Left kidney (tissue), 2 donors: ENCODE data around the gene PLEKHJ1. TPM values are rescaled to one million over a fixed set of nuclear protein-coding genes. Genes with fewer than 3 reads are reported as not detected.

ENCODE experiments used
- DNase-seq: peaks from one replicate; pipeline ENCODE4 v3.0.0-alpha.2; 2013
- polyA plus RNA-seq: library from polyadenylated mRNA; unstranded; fragments of 120-200 nt; gene quantifications from one replicate; pipeline ENCODE4 v1.2.1, GENCODE V29; 2013; ENCODE audit not compliant: insufficient read length

PLEKHJ1 gene
- polyA plus RNA-seq, 1 donor = 56.2 TPM

- DNase-seq = no peak
Measured at GRCh38 chr19:2224754-2225349, 11.3 kb downstream of the PLEKHJ1 start.

GRCh38 chr19:2223959-2224358, 12.2 kb downstream of the PLEKHJ1 start:
- no peak for DNase-seq

- no peak for DNase-seq
Measured at GRCh38 chr19:2223391-2223790, 12.7 kb downstream of the PLEKHJ1 start.

- DNase-seq = no peak
Measured at GRCh38 chr19:2221918-2222317, 14.2 kb downstream of the PLEKHJ1 start.

GRCh38 chr19:2221250-2221831, 14.8 kb downstream of the PLEKHJ1 start:
- no peak for DNase-seq

GRCh38 chr19:2219726-2220125, 16.4 kb downstream of the PLEKHJ1 start:
- no peak for DNase-seq

GRCh38 chr19:2217591-2217990, 18.5 kb downstream of the PLEKHJ1 start:
- no peak for DNase-seq

GRCh38 chr19:2216361-2217225, 19.5 kb downstream of the PLEKHJ1 start:
- no peak for DNase-seq

GRCh38 chr19:2215281-2215751, 20.8 kb downstream of the PLEKHJ1 start:
- no peak for DNase-seq

GRCh38 chr19:2214251-2214650, 21.9 kb downstream of the PLEKHJ1 start:
- no peak for DNase-seq

GRCh38 chr19:2213799-2214198, 22.3 kb downstream of the PLEKHJ1 start:
- DNase-seq = no peak

- DNase-seq = no peak
Measured at GRCh38 chr19:2212861-2213711, 23.0 kb downstream of the PLEKHJ1 start.

- DNase-seq = no peak
Measured at GRCh38 chr19:2210987-2211740, 25.0 kb downstream of the PLEKHJ1 start.

- no peak for DNase-seq
Measured at GRCh38 chr19:2210206-2210605, 25.9 kb downstream of the PLEKHJ1 start.

GRCh38 chr19:2209408-2209807, 26.7 kb downstream of the PLEKHJ1 start:
- DNase-seq = no peak

GRCh38 chr19:2208975-2209374, 27.2 kb downstream of the PLEKHJ1 start:
- no peak for DNase-seq

GRCh38 chr19:2207991-2208860, 27.9 kb downstream of the PLEKHJ1 start:
- DNase-seq = no peak

- no peak for DNase-seq
Measured at GRCh38 chr19:2207008-2207407, 29.1 kb downstream of the PLEKHJ1 start.

- DNase-seq = no peak
Measured at GRCh38 chr19:2202366-2202765, 33.8 kb downstream of the PLEKHJ1 start.

GRCh38 chr19:2201473-2202148, 34.5 kb downstream of the PLEKHJ1 start:
- no peak for DNase-seq
